Liver (tissue), 9 donors: ENCODE measurements around the gene EGLN1. TPM values are rescaled to one million over a fixed set of nuclear protein-coding genes. Genes with fewer than 3 reads are reported as not detected.

ENCODE experiments used
- DNase-seq: peaks from one replicate; pipeline ENCODE4 v3.0.0-alpha.2; 2017; ENCODE audit warnings: low spot score
- H3K27ac ChIP-seq, 2 donors: one replicate each; pipeline ENCODE4 v1.7.0; 2013; ENCODE audit warnings: inconsistent platforms in 2 of 2, low read length in 2 of 2, control low read depth in 1 of 2, low read depth in 1 of 2, mild to moderate bottlenecking in 1 of 2
- H3K27me3 ChIP-seq, 4 donors: one replicate each; pipeline versions ENCODE4 v1.6.1 to v1.7.0; 2013; ENCODE audit warnings: low read length in 3 of 4, inconsistent platforms in 1 of 4, mild to moderate bottlenecking in 1 of 4, moderate library complexity in 1 of 4; ENCODE audit not compliant: control insufficient read depth in 4 of 4, insufficient read depth in 4 of 4
- H3K36me3 ChIP-seq, 4 donors: one replicate each; pipeline versions ENCODE4 v1.6.1 to v1.7.0; 2013; ENCODE audit warnings: low read length in 3 of 4, mild to moderate bottlenecking in 3 of 4, low read depth in 1 of 4, moderate library complexity in 1 of 4; ENCODE audit not compliant: control insufficient read depth in 4 of 4, insufficient read depth in 3 of 4
- H3K4me1 ChIP-seq, 4 donors: one replicate each; pipeline versions ENCODE4 v1.6.1 to v1.7.0; 2013; ENCODE audit warnings: low read length in 3 of 4, mild to moderate bottlenecking in 3 of 4, moderate library complexity in 1 of 4; ENCODE audit not compliant: control insufficient read depth in 4 of 4, insufficient read depth in 4 of 4
- H3K4me3 ChIP-seq, 3 donors: one replicate each; pipeline versions ENCODE4 v1.6.1 to v1.7.0; 2013; ENCODE audit warnings: low read length in 3 of 3, control low read depth in 1 of 3, low read depth in 1 of 3, mild to moderate bottlenecking in 1 of 3
- H3K9ac ChIP-seq, 2 donors: one replicate each; pipeline ENCODE4 v1.7.0; 2013; ENCODE audit warnings: low read length in 2 of 2, mild to moderate bottlenecking in 2 of 2, moderate library complexity in 2 of 2, control low read depth in 1 of 2, low read depth in 1 of 2
- H3K9me3 ChIP-seq, 4 donors: one replicate each; pipeline versions ENCODE4 v1.6.1 to v1.7.0; 2013; ENCODE audit warnings: low read length in 3 of 4; ENCODE audit not compliant: control insufficient read depth in 4 of 4
- ATF3 ChIP-seq: IDR thresholded peaks from 2 replicates; pipeline ENCODE4 v1.6.1; 2016; ENCODE audit warnings: antibody characterized with exemption
- CTCF ChIP-seq: fragments of 150-350 bp; IDR thresholded peaks from 2 replicates; pipeline ENCODE4 v1.5.1; 2017; ENCODE audit warnings: improper control_type of control experiment, low read depth, low read length; ENCODE audit not compliant: missing input control
- EGR1 ChIP-seq, 2 donors: IDR thresholded peaks; 2 replicates each; pipeline ENCODE4 v1.6.1; 2016 to 2018; ENCODE audit warnings: antibody characterized with exemption in 2 of 2, low read depth in 2 of 2
- FOXA1 ChIP-seq: IDR thresholded peaks from 2 replicates; pipeline ENCODE4 v1.6.1; 2016; ENCODE audit warnings: antibody characterized with exemption
- FOXA2 ChIP-seq: IDR thresholded peaks from 2 replicates; pipeline ENCODE4 v1.6.1; 2016; ENCODE audit warnings: antibody characterized with exemption
- GABPA ChIP-seq, 2 donors: IDR thresholded peaks in 1 of 2; conservative IDR thresholded peaks in 1 of 2; 2 replicates each; pipeline ENCODE4 v1.6.1; 2016; ENCODE audit warnings: antibody characterized with exemption in 2 of 2, mild to moderate bottlenecking in 1 of 2, moderate library complexity in 1 of 2
- HNF4A ChIP-seq, 2 donors: conservative IDR thresholded peaks; 2 replicates each; pipeline ENCODE4 v1.6.1; 2016; ENCODE audit warnings: antibody characterized with exemption in 2 of 2, mild to moderate bottlenecking in 2 of 2
- HNF4G ChIP-seq: IDR thresholded peaks from 2 replicates; pipeline ENCODE4 v1.6.1; 2016; ENCODE audit warnings: antibody characterized with exemption
- JUND ChIP-seq, 2 donors: IDR thresholded peaks; 2 replicates each; pipeline ENCODE4 v1.6.1; 2016; ENCODE audit warnings: antibody characterized with exemption in 2 of 2
- MAX ChIP-seq: IDR thresholded peaks from 2 replicates; pipeline ENCODE4 v1.6.1; 2016; ENCODE audit warnings: antibody characterized with exemption
- NR2F2 ChIP-seq: IDR thresholded peaks from 2 replicates; pipeline ENCODE4 v1.6.1; 2016; ENCODE audit warnings: antibody characterized with exemption
- RAD21 ChIP-seq, 2 donors: IDR thresholded peaks; 2 replicates each; pipeline ENCODE4 v1.6.1; 2016; ENCODE audit warnings: antibody characterized with exemption in 2 of 2, mild to moderate bottlenecking in 2 of 2
- REST ChIP-seq: IDR thresholded peaks from 2 replicates; pipeline ENCODE4 v1.6.1; 2016; ENCODE audit warnings: antibody characterized with exemption, mild to moderate bottlenecking
- RXRA ChIP-seq, 2 donors: IDR thresholded peaks; 2 replicates each; pipeline ENCODE4 v1.6.1; 2017 to 2018; ENCODE audit warnings: antibody characterized with exemption in 2 of 2, mild to moderate bottlenecking in 1 of 2
- SP1 ChIP-seq: IDR thresholded peaks from 2 replicates; pipeline ENCODE4 v1.6.1; 2018; ENCODE audit warnings: antibody characterized with exemption, mild to moderate bottlenecking
- TAF1 ChIP-seq: conservative IDR thresholded peaks from 2 replicates; pipeline ENCODE4 v1.6.1; 2016; ENCODE audit warnings: antibody characterized with exemption, mild to moderate bottlenecking
- YY1 ChIP-seq: IDR thresholded peaks from 2 replicates; pipeline ENCODE4 v1.6.1; 2016; ENCODE audit warnings: antibody characterized with exemption, mild to moderate bottlenecking
- ZBTB33 ChIP-seq: IDR thresholded peaks from 2 replicates; pipeline ENCODE4 v1.6.1; 2016; ENCODE audit warnings: antibody characterized with exemption
- WGBS: extraction: QIAGEN DNeasy Blood & Tissue Kit; methylation state at CpG from one replicate; pipeline ENCODE4 v1.1.7; 2013; 5-methylcytosine and 5-hydroxymethylcytosine counted together
- polyA plus RNA-seq, 2 donors: library from polyadenylated mRNA; stranded (reverse) in 1 of 2; unstranded in 1 of 2; fragments of 200-250 nt in 1 of 2; fragments of >200 nt in 1 of 2; fragmentation: Nextera tagmentation in 1 of 2; extraction: Ambion mirVana in 1 of 2; gene quantifications; one replicate each; pipeline versions ENCODE4 v1.2.1 to v1.2.3, GENCODE V29; 2013 to 2015
- total RNA-seq, 2 donors: library from RNA; depleted of rRNA; stranded (reverse); fragments of >200 nt; gene quantifications; one replicate each; pipeline ENCODE4 v1.2.3, GENCODE V29; 2014
- donor health status: healthy.
- donor health status: healthy.
- donor health status: healthy.
- donor health status: healthy.
- donor health status: healthy.

The EGLN1 gene
- total and polyA plus RNA-seq, 4 donors, result 7.2 to 44.8 (median 22.2) TPM

- no peaks in the 10 kb centered on the region for H3K36me3 ChIP-seq
- no peaks in the 10 kb centered on the region for H3K9me3 ChIP-seq
- DNase-seq, result no peak
- peaks cover 12 to 24% (median 19%) of the 10 kb centered on the region in 4 donors for H3K4me1 ChIP-seq
- no peaks in the 10 kb centered on the region for H3K27me3 ChIP-seq
- peak overlapping the region; percentile 68 to 81 for H3K27ac ChIP-seq
- no peak overlapping the region for H3K4me3 ChIP-seq
- H3K9ac ChIP-seq, result no peak overlapping the region
- TF ChIP-seq JUND (IDR thresholded peaks at IDR 0.05) (peak; percentile 39 to 54), HNF4A (conservative IDR thresholded peaks at IDR 0.05) (peak in 1 of 2 donors; percentile 56), GABPA (IDR thresholded peaks at IDR 0.05 in 1 of 2, conservative IDR thresholded peaks at IDR 0.05 in 1 of 2) (peak in 1 of 2 donors; percentile 36), SP1 (no peak), RXRA (IDR thresholded peaks at IDR 0.05) (peak in 1 of 2 donors; percentile 17), HNF4G (no peak)
- WGBS, result 57% methylated on average over 10 of the region's 10 CpGs
These were observed 26.8 kb downstream of the EGLN1 start for GRCh38 chr1:231395076-231395997.

- Histone ChIP-seq H3K36me3 (no peaks in the 10 kb centered on the region), H3K4me3 (no peak overlapping the region), H3K27ac (peak overlapping the region; percentile 81), H3K9ac (peak overlapping the region in 1 of 2 donors; percentile 44), H3K27me3 (no peaks in the 10 kb centered on the region), H3K4me1 (peaks cover 12 to 23% (median 19%) of the 10 kb centered on the region in 4 donors), H3K9me3 (no peaks in the 10 kb centered on the region)
- TF ChIP-seq YY1 (peak; percentile 65), SP1 (peak; percentile 82), RXRA (IDR thresholded peaks at IDR 0.05) (peak in 1 of 2 donors; percentile 61), CTCF (no peak), TAF1 (no peak), NR2F2 (no peak), FOXA2 (no peak), EGR1 (IDR thresholded peaks at IDR 0.05; ENCODE audit: low read depth in 2 of 2) (no peak), ATF3 (no peak), ZBTB33 (peak; percentile 27), GABPA (IDR thresholded peaks at IDR 0.05 in 1 of 2, conservative IDR thresholded peaks at IDR 0.05 in 1 of 2) (no peak), HNF4A (conservative IDR thresholded peaks at IDR 0.05) (peak; percentile 21 to 57), FOXA1 (no peak), REST (peak; percentile 55), MAX (peak; percentile 52), RAD21 (IDR thresholded peaks at IDR 0.05) (peak; percentile 37 to 60), HNF4G (peak; percentile 21), JUND (IDR thresholded peaks at IDR 0.05) (peak in 1 of 2 donors; percentile 57)
- DNase-seq, result no peak
These were observed 28.4 kb downstream of the EGLN1 start for GRCh38 chr1:231393668-231394067.
